A549 (cell line): Measurements from ENCODE around the gene NUDT5. TPM values are rescaled to one million over a fixed set of nuclear protein-coding genes. Genes with fewer than 3 reads are reported as not detected.

Source experiments
- ATAC-seq, 2 experiments: fragments of 200-7000 bp in 1 of 2; fragments of >200 bp in 1 of 2; cut with Nextera tagmentation in 1 of 2; cut with Tn5 transposase in 1 of 2; 3 replicates each; pipeline versions ENCODE4 v1.8.0 to v1.9.1; 2018 to 2020; ENCODE audit warnings: mild to moderate bottlenecking in 1 of 2, moderate library complexity in 1 of 2
- CTCF ChIA-PET: fragments of 300-600 bp; sonication (Branson Sonifier 250); formaldehyde crosslinking; extraction: SDS; loops from one replicate; lab custom pipeline; 2021; ENCODE audit warnings: antibody characterized with exemption, inconsistent platforms; lab: Yijun Ruan, JAX
- POLR2A ChIA-PET: fragments of 350-600 bp; formaldehyde crosslinking; extraction: SDS; loops from one replicate; lab custom pipeline; 2021; ENCODE audit warnings: antibody characterized with exemption, inconsistent platforms; lab: Yijun Ruan, JAX
- DNase-seq, 2 experiments: peaks; one replicate each; pipeline versions ENCODE4 v3.0.0 to v3.0.0-alpha.2; 2011 to 2016; ENCODE audit warnings: low read depth in 1 of 2, low spot score in 1 of 2
- FAIRE-seq: peaks from 2 replicates; lab custom pipeline; 2011; peaks lifted over from hg19 to GRCh38; lab: Jason Lieb, UNC
- H3K27ac ChIP-seq, 2 experiments: fragments of >200 bp; sonication (Bioruptor Twin); formaldehyde crosslinking; 3 replicates each; pipeline ENCODE4 v1.5.1; 2016 to 2017
- H3K4me1 ChIP-seq: fragments of >200 bp; sonication (Bioruptor Twin); formaldehyde crosslinking; 3 replicates; pipeline ENCODE4 v1.6.1; 2016
- H3K4me2 ChIP-seq: fragments of >200 bp; sonication (Bioruptor Twin); formaldehyde crosslinking; 3 replicates; pipeline ENCODE4 v1.6.1; 2016
- H3K4me3 ChIP-seq: fragments of >200 bp; sonication (Bioruptor Twin); formaldehyde crosslinking; 3 replicates; pipeline ENCODE4 v1.5.1; 2016
- H3K9me3 ChIP-seq: fragments of >200 bp; sonication (Bioruptor Twin); formaldehyde crosslinking; 3 replicates; pipeline ENCODE4 v1.6.1; 2016
- CBX2 ChIP-seq: fragments of 200-600 bp; sonication (generic); IDR thresholded peaks from 2 replicates; pipeline ENCODE4 v1.6.1; 2016; ENCODE audit warnings: low read depth, mild to moderate bottlenecking, borderline replicate concordance
- CBX8 ChIP-seq: fragments of 200-600 bp; sonication (generic); IDR thresholded peaks from 2 replicates; pipeline ENCODE4 v1.6.1; 2016
- CEBPB ChIP-seq, 2 experiments: fragments of >200 bp in 1 of 2; sonication (Bioruptor Twin) in 1 of 2; formaldehyde crosslinking in 1 of 2; IDR thresholded peaks; 2 replicates each; pipeline ENCODE4 v1.6.1; 2012 to 2016
- CTCF ChIP-seq: fragments of >200 bp; sonication (Bioruptor Twin); formaldehyde crosslinking; IDR thresholded peaks from 3 replicates; pipeline ENCODE4 v1.5.1; 2016
- EHMT2 ChIP-seq: fragments of 200-600 bp; sonication (generic); IDR thresholded peaks from 2 replicates; pipeline ENCODE4 v1.6.1; 2016; ENCODE audit warnings: antibody characterized with exemption, low read depth, mild to moderate bottlenecking, moderate library complexity
- ELK1 ChIP-seq: fragments of 150-350 bp; IDR thresholded peaks from 2 replicates; pipeline ENCODE4 v1.6.1; 2014; ENCODE audit warnings: low read depth, mild to moderate bottlenecking, low read length
- EP300 ChIP-seq, 2 experiments: fragments of >200 bp; sonication (Bioruptor Twin); formaldehyde crosslinking; IDR thresholded peaks; 2 replicates in 1 of 2; 3 replicates in 1 of 2; pipeline ENCODE4 v1.6.1; 2016 to 2017
- FOSL2 ChIP-seq, 2 experiments: fragments of 450-650 bp in 1 of 2; fragments of >200 bp in 1 of 2; sonication (Bioruptor Twin) in 1 of 2; formaldehyde crosslinking; IDR thresholded peaks; 2 replicates each; pipeline versions ENCODE4 v1.5.0 to v1.6.1; 2016 to 2020; ENCODE audit warnings: mild to moderate bottlenecking in 1 of 2, moderate library complexity in 1 of 2
- GATA3 ChIP-seq: IDR thresholded peaks from 2 replicates; pipeline ENCODE4 v1.6.1; 2012; ENCODE audit warnings: borderline replicate concordance
- JUNB ChIP-seq: fragments of >200 bp; sonication (Bioruptor Twin); formaldehyde crosslinking; IDR thresholded peaks from 2 replicates; pipeline ENCODE4 v1.6.1; 2016
- MAFK ChIP-seq: fragments of 450-650 bp; IDR thresholded peaks from 2 replicates; pipeline ENCODE4 v1.6.1; 2014; ENCODE audit not compliant: partially characterized antibody
- RAD21 ChIP-seq, 2 experiments: fragments of >200 bp in 1 of 2; sonication (Bioruptor Twin) in 1 of 2; formaldehyde crosslinking in 1 of 2; IDR thresholded peaks in 1 of 2; conservative IDR thresholded peaks in 1 of 2; 2 replicates in 1 of 2; 3 replicates in 1 of 2; pipeline ENCODE4 v1.6.1; 2012 to 2018; ENCODE audit warnings: inconsistent platforms in 1 of 2
- RARB ChIP-seq: fragments of 250-450 bp; sonication (Bioruptor Pico); IDR thresholded peaks from 2 replicates; pipeline ENCODE4 v1.8.0; 2021; ENCODE audit warnings: mild to moderate bottlenecking, moderate library complexity
- RNF2 ChIP-seq: fragments of 200-600 bp; sonication (generic); IDR thresholded peaks from 2 replicates; pipeline ENCODE4 v1.6.1; 2016; ENCODE audit warnings: low read depth, mild to moderate bottlenecking, antibody characterized with exemption, moderate library complexity, borderline replicate concordance
- TFCP2L1 ChIP-seq: fragments of 250-450 bp; sonication (Bioruptor Pico); IDR thresholded peaks from 2 replicates; pipeline ENCODE4 v1.5.0; 2021; ENCODE audit warnings: mild to moderate bottlenecking
- ZC3H11A ChIP-seq: fragments of 450-650 bp; IDR thresholded peaks from 2 replicates; pipeline ENCODE4 v1.6.1; 2014; ENCODE audit warnings: antibody characterized with exemption, mild to moderate bottlenecking
- WGBS: methylation state at CpG from one replicate; pipeline ENCODE4 v1.1.6; 2017; ENCODE audit errors: missing lambda C conversion rate; 5-methylcytosine and 5-hydroxymethylcytosine counted together
- polyA plus RNA-seq, 4 experiments: library from polyadenylated mRNA; depleted of rRNA in 3 of 4; stranded (reverse); fragments of >200 nt; fragmentation: RNase III in 1 of 4; extraction: RNeasy Plus Mini Kit Qiagen cat#74134 plus additional on column Dnase treatment in 1 of 4; gene quantifications; 2 replicates in 3 of 4; 3 replicates in 1 of 4; pipeline ENCODE4 v1.2.3, GENCODE V29; 2011 to 2017

Gene NUDT5
- polyA plus RNA-seq, 2 of the 4 experiments (the other 2 are of a cell fraction), result 146 to 190 TPM

- Histone ChIP-seq H3K4me1 (peaks cover 29% of the 10 kb centered on the region), H3K9me3 (no peaks in the 10 kb centered on the region), H3K27ac (peak overlapping the region; percentile 87 to 94), H3K4me3 (peak overlapping the region; percentile 77), H3K4me2 (peak overlapping the region; percentile 84)
- 8% methylated on average over 27 of the region's 27 CpGs for WGBS
- peak in 1 of 2 experiments; percentile 38 for DNase-seq
- peak in 1 of 2 experiments; percentile 39; a peak in 3 of 6 replicates for ATAC-seq
- FAIRE-seq, result no peak
- ChIA-PET CTCF (interaction anchor here (1.4 to 2.2 kb wide), 3 partner anchors 20 to 905 kb away, joined by 3 to 14 read pairs (median 3); partner anchors contain the start of gene OPTN), POLR2A (interaction anchor here (0.6 to 1.0 kb wide), 2 partner anchors 27 to 47 kb away, joined by 3 to 4 read pairs; no protein-coding TSS in a partner anchor)
- TF ChIP-seq ELK1 (no peak), CEBPB (IDR thresholded peaks at IDR 0.05) (peak; percentile 58 to 77; a peak in 3 of 4 replicates)
Measured at GRCh38 chr10:12194752-12195271, 879 bp downstream of the NUDT5 start.

- H3K4me3 ChIP-seq, result no peak overlapping the region
- DNase-seq, result no peak
- TF ChIP-seq CEBPB (IDR thresholded peaks at IDR 0.05) (peak; percentile 52 to 61; a peak in 3 of 4 replicates), JUNB (no peak), FOSL2 (IDR thresholded peaks at IDR 0.05) (no peak), FOSL2 (CRISPR knock-in tag; IDR thresholded peaks at IDR 0.05) (0 out of 2 replicates have a peak, but pooled peaks have one; percentile 10)
- TF ChIP-seq, all 56 proteins: peak for 2
- WGBS, result 83% methylated on average over 5 of the region's 5 CpGs
- no peaks in the 10 kb centered on the region for H3K9me3 ChIP-seq
- peaks cover 28% of the 10 kb centered on the region for H3K4me1 ChIP-seq
- ATAC-seq (no peak), FAIRE-seq (no peak)
- H3K27ac ChIP-seq, result no peak overlapping the region
- ChIA-PET CTCF (interaction anchor here (0.6 to 1.0 kb wide), 4 partner anchors 10 to 1382 kb away, joined by 3 read pairs; no protein-coding TSS in a partner anchor), POLR2A (no interaction called here)
- H3K4me2 ChIP-seq, result peak overlapping the region; percentile 84; the same call in 2 of the 3 replicates
Measured at GRCh38 chr10:12193193-12193592, 2.5 kb downstream of the NUDT5 start.

- no peak overlapping the region for H3K27ac ChIP-seq
- CTCF ChIA-PET, result interaction anchor here (0.7 to 1.5 kb wide), 4 partner anchors 23 to 409 kb away, joined by 3 to 4 read pairs (median 4); no protein-coding TSS in a partner anchor
- no peak for DNase-seq
- H3K9me3 ChIP-seq, result no peaks in the 10 kb centered on the region
- no peak for ATAC-seq
- FAIRE-seq, result no peak
- TF ChIP-seq CBX8 (no peak), TFCP2L1 (CRISPR knock-in tag) (no peak)
- no peak overlapping the region for H3K4me3 ChIP-seq
- 80% methylated on average over 3 of the region's 3 CpGs for WGBS
- POLR2A ChIA-PET, result no interaction called here
- H3K4me2 ChIP-seq, result no peak overlapping the region
- peaks cover 17% of the 10 kb centered on the region for H3K4me1 ChIP-seq
Measured at GRCh38 chr10:12191715-12192114, 4.0 kb downstream of the NUDT5 start.

- 93% methylated on average over 10 of the region's 10 CpGs for WGBS
- ChIA-PET POLR2A (no interaction called here), CTCF (no interaction called here)
- no peak for DNase-seq
- FAIRE-seq, result no peak
- no peak for ATAC-seq
- Histone ChIP-seq H3K9me3 (no peaks in the 10 kb centered on the region), H3K4me1 (peaks cover 16% of the 10 kb centered on the region), H3K4me2 (no peak overlapping the region), H3K4me3 (no peak overlapping the region), H3K27ac (no peak overlapping the region)
- TF ChIP-seq MAFK (no peak), ZC3H11A (no peak), RAD21 (conservative IDR thresholded peaks at IDR 0.05 in 1 of 2, IDR thresholded peaks at IDR 0.05 in 1 of 2) (no peak), EHMT2 (no peak), FOSL2 (IDR thresholded peaks at IDR 0.05) (no peak), FOSL2 (CRISPR knock-in tag; IDR thresholded peaks at IDR 0.05) (no peak), CTCF (no peak), JUNB (no peak), RNF2 (no peak), RARB (no peak), EP300 (IDR thresholded peaks at IDR 0.05) (no peak), CBX2 (no peak), GATA3 (no peak)
Measured at GRCh38 chr10:12189426-12189825, 6.3 kb downstream of the NUDT5 start.
